Mucosa of descending colon (tissue), 3 donors: ENCODE measurements around the gene MTCL1. TPM values are rescaled to one million over a fixed set of nuclear protein-coding genes. Genes with fewer than 3 reads are reported as not detected.

Experiments used
- ATAC-seq: fragments of 200-7000 bp; cut with Tn5 transposase; one replicate; pipeline ENCODE4 v1.9.1; 2020; ENCODE audit warnings: mild to moderate bottlenecking, moderate library complexity
- DNase-seq, 3 donors: peaks; one replicate each; pipeline ENCODE4 v3.0.0-alpha.2; 2020
- H3K36me3 ChIP-seq: fragments of 200-600 bp; one replicate; pipeline ENCODE4 v1.8.0; 2021; ENCODE audit warnings: low read depth, mild to moderate bottlenecking
- H3K4me1 ChIP-seq: fragments of 200-600 bp; one replicate; pipeline ENCODE4 v1.8.0; 2021; ENCODE audit warnings: low read depth, mild to moderate bottlenecking
- H3K4me3 ChIP-seq: fragments of 200-600 bp; one replicate; pipeline ENCODE4 v1.8.0; 2021; ENCODE audit warnings: mild to moderate bottlenecking
- H3K9me3 ChIP-seq: fragments of 200-600 bp; one replicate; pipeline ENCODE4 v1.8.0; 2021; ENCODE audit warnings: mild to moderate bottlenecking
- intact Hi-C, 2 donors: fragments of 100-400 bp; cut with DNase I in 1 of 2; cut with micrococcal nuclease in 1 of 2; formaldehyde crosslinking; loops; one replicate each; pipeline versions ENCODE4 v1.11.0 to v1.11.1; 2022; cut with DNase I, micrococcal nuclease
- total RNA-seq, 3 donors: library from RNA; stranded (reverse); fragmentation: NEBNext Ultra II Directional in 2 of 3; extraction: Animal tissue kit (Norgen Biotek cat#: 25700) in 2 of 3; gene quantifications; one replicate each; pipeline versions ENCODE4 v1.2.1 to v1.2.4, GENCODE V29; 2021 to 2023
- TF ChIP-seq, protein P1 (sequence below): fragments of 200-600 bp; IDR thresholded peaks from one replicate; pipeline ENCODE4 v1.8.0; 2022; ENCODE audit warnings: antibody characterized with exemption, mild to moderate bottlenecking
- donor health status: DM: no; HTN: no; CAD: no; lungs with moderate emphysema.
- donor health status: DM: no; HTN: no; CAD: no.
- donor health status: DM: no; HTN: yes; CAD: no.

MTCL1 gene
- total RNA-seq, 3 donors from 2014 or later = 4.1 to 141 (median 15.4) TPM

DNA sequence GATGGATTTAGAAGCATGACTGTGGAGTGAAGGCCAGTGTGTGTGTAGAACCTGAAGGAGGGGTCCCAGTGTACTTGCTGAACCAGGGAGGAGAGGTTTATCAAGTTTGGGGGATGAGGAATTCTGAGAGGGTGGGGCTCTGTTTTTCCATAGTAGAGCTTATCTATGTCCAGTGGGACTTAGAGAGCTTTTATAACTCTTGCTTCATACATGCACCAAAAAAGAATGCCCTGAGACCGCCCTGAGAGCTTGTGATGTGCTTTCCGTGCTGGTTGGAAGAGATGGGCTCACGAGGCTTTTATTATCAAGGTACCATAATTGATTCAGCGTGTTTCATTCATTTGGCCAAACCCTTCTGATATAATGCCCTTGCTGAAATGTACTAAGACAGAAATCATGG, 100.2 kb downstream of the MTCL1 start:
- Histone ChIP-seq H3K4me1 (no peaks in the 10 kb centered on the region), H3K4me3 (no peak overlapping the region), H3K9me3 (no peaks in the 10 kb centered on the region), H3K36me3 (no peaks in the 10 kb centered on the region)
- intact Hi-C loops = no loop called here
- ATAC-seq = no peak
- no peak for DNase-seq
- TF ChIP-seq, protein P1, sequence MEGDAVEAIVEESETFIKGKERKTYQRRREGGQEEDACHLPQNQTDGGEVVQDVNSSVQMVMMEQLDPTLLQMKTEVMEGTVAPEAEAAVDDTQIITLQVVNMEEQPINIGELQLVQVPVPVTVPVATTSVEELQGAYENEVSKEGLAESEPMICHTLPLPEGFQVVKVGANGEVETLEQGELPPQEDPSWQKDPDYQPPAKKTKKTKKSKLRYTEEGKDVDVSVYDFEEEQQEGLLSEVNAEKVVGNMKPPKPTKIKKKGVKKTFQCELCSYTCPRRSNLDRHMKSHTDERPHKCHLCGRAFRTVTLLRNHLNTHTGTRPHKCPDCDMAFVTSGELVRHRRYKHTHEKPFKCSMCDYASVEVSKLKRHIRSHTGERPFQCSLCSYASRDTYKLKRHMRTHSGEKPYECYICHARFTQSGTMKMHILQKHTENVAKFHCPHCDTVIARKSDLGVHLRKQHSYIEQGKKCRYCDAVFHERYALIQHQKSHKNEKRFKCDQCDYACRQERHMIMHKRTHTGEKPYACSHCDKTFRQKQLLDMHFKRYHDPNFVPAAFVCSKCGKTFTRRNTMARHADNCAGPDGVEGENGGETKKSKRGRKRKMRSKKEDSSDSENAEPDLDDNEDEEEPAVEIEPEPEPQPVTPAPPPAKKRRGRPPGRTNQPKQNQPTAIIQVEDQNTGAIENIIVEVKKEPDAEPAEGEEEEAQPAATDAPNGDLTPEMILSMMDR = no peak

DNA sequence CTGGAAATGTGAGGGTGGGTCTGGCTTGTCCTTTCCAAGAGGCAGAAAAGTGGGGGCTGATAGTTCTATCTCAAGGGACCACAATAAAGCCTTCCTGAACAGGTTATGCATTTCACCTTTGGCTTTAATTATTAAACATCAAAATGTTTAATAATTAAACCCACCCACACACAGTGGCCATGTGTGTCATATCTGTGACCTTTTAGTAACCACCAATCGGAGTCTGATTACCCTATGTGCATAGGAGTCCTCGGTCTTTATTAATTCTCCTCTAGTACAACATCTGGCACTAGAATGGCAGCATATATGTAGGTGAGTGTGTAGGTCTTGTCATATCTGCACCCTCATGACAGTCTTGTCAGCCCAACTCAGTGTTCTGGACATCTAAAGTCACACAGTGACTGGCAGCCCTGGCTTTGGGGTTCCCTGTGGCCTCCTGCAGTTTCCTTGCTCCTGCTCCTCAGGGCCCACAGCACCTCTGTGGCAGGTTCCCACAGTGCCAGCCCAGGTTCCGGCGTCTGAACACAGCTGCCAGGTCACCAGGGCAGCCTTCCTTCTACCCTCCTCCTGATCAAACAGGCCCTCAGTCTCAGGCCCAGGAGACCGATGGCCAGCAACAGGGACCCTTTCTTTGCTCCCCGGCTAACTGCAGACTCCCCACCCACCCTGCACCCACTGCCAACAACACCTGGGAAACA, 100.9 kb downstream of the MTCL1 start:
- H3K9me3 ChIP-seq = no peaks in the 10 kb centered on the region
- no peak overlapping the region for H3K4me3 ChIP-seq
- no peaks in the 10 kb centered on the region for H3K36me3 ChIP-seq
- DNase-seq (no peak), ATAC-seq (no peak)
- TF ChIP-seq, protein P1 = no peak
- H3K4me1 ChIP-seq = no peaks in the 10 kb centered on the region
- intact Hi-C loops = no loop called here

DNA sequence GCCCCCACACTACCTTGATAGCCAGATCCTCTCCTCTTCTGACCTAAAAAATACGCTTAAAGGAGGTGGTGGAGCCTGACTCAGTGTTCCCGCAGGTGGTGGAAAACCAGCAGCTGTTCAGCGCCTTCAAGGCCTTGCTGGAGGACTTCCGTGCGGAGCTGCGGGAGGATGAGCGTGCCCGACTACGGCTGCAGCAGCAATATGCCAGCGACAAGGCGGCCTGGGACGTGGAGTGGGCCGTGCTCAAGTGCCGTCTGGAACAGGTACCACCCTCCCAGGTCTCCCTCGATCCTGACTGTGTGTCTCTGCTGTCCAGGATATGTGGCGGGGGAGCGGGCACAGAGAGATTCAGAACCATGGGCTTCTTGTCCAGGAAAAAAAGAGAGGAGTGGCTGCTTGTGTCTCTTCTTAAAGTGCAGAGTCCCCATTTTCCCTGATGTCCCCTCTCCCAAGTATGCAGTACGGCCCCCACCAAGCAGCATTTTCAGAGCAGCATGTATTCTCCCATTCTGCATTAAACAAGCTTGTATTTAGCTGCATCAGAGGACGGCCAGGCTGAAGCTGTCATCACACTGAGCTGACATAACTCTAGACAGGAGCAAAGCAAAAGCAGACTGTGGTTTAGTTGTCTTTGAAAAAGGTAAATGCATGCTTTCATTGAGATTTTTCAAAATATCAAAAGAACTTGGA, 101.6 kb downstream of the MTCL1 start:
- Histone ChIP-seq H3K4me1 (no peaks in the 10 kb centered on the region), H3K9me3 (no peaks in the 10 kb centered on the region), H3K4me3 (no peak overlapping the region), H3K36me3 (no peaks in the 10 kb centered on the region)
- no peak for DNase-seq
- no peak for ATAC-seq
- TF ChIP-seq, protein P1 = no peak
- intact Hi-C loops = no loop called here

DNA sequence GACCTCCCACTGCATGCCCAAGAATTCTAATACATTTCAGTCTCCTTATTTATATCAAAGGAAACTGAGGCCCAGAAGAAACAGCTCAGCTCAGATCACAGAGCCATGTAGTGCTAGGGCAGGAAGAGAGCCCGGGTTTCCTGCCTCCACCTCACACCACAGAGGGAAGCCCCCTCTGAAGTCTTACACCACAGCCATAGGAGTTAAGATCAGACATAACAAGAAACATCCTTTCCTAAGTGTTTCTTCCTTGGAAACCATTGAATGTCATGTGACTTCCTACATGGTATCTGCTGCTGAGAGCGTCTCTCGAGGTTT, 102.1 kb downstream of the MTCL1 start:
- no peak for ATAC-seq
- Histone ChIP-seq H3K9me3 (no peaks in the 10 kb centered on the region), H3K4me1 (no peaks in the 10 kb centered on the region), H3K4me3 (no peak overlapping the region), H3K36me3 (no peaks in the 10 kb centered on the region)
- intact Hi-C loops = no loop called here
- TF ChIP-seq, protein P1 = no peak
- no peak for DNase-seq

DNA sequence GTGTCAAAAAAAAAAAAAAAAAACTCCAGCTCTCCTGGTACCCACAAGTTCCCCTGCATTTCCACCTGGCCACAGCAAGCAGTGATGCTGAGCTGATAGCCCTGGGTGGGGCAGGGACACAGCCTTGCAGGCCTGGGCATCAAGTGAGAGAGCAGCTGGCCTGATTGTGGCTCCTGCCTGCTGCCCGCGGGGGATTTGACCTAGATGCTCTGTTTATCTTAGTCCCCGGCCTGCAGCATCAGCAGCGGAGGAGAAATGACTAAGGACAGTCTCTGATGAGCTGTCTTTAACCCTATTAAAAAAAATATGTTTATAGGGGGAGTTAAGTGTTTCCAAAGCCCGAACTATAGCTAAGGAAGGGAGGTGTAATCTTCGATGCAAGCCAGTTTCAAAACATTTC, 102.6 kb downstream of the MTCL1 start:
- Histone ChIP-seq H3K4me3 (no peak overlapping the region), H3K36me3 (no peaks in the 10 kb centered on the region), H3K9me3 (no peaks in the 10 kb centered on the region), H3K4me1 (no peaks in the 10 kb centered on the region)
- DNase-seq (no peak), ATAC-seq (no peak)
- TF ChIP-seq, protein P1 = no peak
- intact Hi-C loops = no loop called here
